RCC 7860 (cell line): ENCODE results near the gene HEATR5B.

ENCODE experiments used
- DNase-seq: peaks from one replicate; pipeline ENCODE4 v3.0.0-alpha.2; 2015; ENCODE audit warnings: low spot score
- FAIRE-seq: peaks from 2 replicates; lab custom pipeline; 2012; peaks lifted over from hg19 to GRCh38; lab: Jason Lieb, UNC

Gene HEATR5B

DNA sequence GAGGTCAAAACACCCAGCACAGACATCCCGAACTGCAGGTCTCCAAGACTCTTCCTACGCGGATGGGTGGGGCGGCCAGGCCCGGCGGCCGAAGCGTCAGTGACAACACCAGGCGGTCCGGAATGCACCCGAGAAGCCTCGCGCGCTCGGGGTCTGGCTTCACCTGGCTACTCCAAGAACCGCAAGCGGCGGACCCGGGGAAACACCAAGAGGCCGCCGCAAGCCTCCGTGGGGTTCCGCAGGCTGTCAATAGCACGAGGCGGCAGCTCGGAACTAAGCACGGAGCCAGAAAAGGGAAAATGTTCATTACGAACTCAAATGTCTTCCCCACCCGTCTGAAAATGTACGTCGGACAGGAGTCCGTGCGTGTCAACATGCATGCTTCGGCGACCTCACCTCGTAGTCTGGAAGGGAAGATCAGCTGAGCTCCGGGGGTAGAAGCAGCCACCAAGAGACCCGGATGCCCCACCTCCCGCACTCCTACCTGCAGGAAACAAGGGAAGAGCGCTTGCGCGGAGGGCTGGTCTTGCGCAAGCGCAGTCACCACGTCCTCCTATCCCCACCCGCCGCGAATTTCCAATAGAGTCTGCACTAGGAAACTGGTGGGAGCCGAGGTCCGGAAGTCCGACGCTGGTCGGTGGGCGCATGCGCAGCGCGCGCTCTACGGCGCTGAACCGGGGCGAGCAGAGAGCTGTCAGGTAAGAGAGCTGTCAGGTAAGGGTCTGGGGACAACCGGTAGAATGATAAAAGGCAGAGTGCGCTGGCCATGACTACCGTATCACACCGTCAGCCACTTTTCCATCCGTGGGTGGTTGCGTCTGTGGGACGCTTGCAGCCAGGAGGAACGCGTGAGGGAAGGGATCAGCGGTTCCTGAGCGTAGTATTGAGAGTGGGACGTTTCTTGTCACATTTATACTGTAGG, at the start of gene HEATR5B, which contains the start of gene GPATCH11:
TSS of gene HEATR5B (minus strand) at position 500 of the 922 bp plus-strand sequence. CDS start 958 bp downstream, outside the sequence.
TSS of gene GPATCH11 (plus strand) at position 646 of the 922 bp plus-strand sequence. CDS start 3,864 bp downstream, outside the sequence.
- FAIRE-seq (peak; percentile 72), DNase-seq (peak; percentile 95)

DNA sequence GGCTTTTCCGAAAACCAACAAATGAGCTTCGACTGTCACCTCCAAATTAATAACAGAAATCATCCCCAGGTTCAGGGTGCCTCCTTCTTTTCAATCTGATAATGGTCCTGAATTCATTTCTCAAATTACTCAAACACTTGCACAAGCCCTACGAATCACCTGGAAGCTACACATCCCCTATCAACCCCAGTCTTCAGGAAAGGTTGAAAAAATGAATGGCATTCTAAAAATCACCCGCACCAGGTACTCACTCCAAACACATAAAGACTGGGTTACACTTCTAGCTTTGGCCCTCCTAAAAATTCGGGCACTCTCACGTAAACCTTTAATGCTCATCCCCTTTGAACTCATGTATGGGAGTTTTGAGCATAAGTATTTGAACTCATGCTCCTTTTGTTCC, 48.7 kb upstream of the HEATR5B start:
- no peak for FAIRE-seq

GRCh38 chr2:37125416-37125815, 41.2 kb upstream of the HEATR5B start:
- DNase-seq: no peak
- no peak for FAIRE-seq

More for the DNA sequence above, 48.7 kb upstream of the HEATR5B start:
- DNase-seq: no peak

DNA sequence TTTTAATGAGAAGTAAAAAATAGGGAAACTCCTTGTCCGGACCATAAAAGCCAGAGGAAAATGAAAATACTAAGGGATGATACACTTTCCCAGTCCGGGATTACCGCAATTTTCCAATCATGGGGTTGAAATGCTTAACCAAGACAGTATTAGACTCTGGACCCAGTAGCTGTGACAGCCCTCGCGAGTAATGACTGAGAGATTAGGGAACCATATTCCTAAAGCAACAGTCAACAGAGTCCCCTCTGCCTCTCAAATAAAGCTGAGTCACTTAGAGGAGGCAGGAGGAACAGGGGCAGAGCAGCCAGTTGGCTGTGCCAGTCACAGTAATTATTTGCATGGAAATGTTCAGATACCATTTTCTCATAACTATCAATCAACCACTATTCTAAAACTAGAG, 35.0 kb upstream of the HEATR5B start:
- FAIRE-seq (no peak), DNase-seq (no peak)

DNA sequence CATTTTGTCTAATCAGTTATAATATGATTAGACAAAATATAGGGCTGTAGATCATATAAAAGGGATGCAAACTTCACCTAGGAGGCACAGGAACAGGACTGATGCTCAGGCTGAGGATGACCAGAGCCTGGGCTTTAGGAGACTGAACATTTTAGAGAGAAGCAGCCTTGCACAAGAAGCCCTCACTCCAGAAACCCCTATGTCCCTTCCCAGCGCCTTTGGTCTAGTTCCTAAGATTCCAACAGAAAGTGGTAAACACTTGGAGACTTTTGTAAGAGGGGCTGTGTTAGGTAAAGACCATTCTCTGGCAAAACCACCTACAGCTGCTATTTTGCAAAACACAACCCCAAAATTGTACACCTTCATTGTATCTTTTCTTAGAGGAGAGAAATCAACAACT, 33.4 kb upstream of the HEATR5B start:
- no peak for FAIRE-seq
- no peak for DNase-seq

DNA sequence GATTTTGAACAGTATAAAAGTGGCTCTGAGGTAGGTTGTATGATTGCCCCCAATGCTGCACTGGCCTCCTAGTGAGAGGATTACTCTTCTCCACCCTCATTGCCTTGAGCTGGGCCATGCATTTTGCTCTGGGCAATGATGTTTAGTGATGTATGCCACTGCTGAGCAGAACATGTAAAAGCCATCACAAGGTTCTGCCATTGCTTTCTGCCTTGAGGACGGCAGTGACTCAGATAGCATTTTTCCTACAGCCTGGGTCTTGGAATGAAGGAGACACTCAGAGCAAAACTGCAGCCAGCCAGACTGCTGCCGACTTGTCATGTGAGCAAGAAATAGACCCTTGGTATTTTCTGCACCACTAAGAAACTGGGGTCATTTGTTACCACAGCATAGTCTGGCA, 27.8 kb upstream of the HEATR5B start:
- FAIRE-seq (no peak), DNase-seq (no peak)

- DNase-seq (no peak), FAIRE-seq (no peak)
Observed at GRCh38 chr2:37110306-37111212, 26.4 kb upstream of the HEATR5B start.

- no peak for DNase-seq
- no peak for FAIRE-seq
Observed at GRCh38 chr2:37109523-37109922, 25.4 kb upstream of the HEATR5B start.

DNA sequence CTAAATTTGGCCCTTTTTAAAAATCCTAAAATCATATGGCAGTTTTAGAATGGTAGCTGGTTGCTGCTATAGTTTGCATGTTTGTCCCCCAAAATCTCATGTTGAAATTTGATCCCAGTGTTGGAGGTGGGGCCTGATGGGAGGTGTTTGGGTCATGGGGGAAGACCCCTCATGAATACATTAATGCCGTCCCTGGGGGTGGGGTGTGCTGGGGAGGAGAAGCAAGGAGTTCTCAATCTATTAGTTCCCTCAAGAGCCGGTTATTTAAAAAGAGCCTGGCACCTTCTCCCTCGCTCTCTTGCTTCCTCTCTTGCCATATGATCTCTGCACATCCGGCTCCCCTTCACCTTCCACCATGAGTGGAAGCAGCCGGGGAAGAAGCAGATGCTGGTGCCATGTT, 21.0 kb upstream of the HEATR5B start:
- FAIRE-seq (no peak), DNase-seq (no peak)

- FAIRE-seq (no peak), DNase-seq (no peak)
Observed at GRCh38 chr2:37104178-37104577, 20.0 kb upstream of the HEATR5B start.

GRCh38 chr2:37102588-37102987, 18.4 kb upstream of the HEATR5B start:
- FAIRE-seq (no peak), DNase-seq (no peak)

DNA sequence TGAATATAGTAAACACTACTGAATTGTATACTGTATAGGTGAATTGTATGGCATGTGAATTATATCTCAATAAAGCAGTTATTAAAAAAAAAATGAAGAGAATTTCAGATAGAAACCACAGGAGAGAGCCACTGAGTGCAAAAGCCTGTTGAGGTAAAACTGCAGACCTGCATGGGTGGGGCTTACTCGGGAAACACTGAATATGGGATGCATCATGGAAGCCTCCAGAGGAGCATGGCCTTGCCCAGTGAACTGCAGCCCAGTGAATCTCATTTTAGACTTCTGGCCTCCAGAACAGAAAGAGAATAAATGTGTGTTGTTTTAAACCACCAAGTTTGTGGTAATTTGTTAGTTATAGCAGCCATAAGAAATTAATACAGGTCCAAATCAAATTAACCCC, 15.9 kb upstream of the HEATR5B start:
- DNase-seq (no peak), FAIRE-seq (no peak)

DNA sequence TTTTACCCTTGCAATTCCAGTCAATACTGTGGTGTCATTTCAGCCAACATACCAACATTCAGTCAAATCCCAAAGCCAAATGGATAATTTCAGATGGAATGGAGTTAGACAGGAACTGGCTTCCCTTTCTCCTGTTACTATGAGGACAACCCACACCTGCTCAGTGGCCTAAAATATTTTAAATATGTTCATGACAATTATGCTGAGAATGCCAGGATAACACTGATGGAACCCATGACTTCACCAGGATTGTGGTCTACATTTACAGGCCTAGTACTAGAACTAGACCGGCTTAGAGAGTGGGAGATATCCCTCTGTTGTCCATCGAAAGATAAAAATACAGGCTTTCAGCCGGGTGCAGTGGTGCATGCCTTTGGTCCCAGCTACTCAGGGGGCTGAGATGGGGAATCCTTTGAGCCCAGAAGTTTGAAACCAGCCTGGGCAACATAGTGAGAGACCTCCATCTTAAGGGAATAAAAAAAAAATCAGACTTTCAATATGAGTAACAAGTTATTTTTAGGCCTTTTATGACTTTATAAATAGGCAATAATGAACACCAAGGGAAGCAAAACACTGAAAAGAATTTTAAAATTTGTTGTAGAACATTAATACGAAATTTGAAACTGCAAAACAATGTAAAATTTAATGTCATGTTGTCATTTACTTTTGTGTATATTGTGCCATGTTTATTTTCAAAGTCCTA, 14.4 kb upstream of the HEATR5B start:
- no peak for DNase-seq
- no peak for FAIRE-seq

GRCh38 chr2:37096568-37096967, 12.4 kb upstream of the HEATR5B start:
- DNase-seq (no peak), FAIRE-seq (no peak)

DNA sequence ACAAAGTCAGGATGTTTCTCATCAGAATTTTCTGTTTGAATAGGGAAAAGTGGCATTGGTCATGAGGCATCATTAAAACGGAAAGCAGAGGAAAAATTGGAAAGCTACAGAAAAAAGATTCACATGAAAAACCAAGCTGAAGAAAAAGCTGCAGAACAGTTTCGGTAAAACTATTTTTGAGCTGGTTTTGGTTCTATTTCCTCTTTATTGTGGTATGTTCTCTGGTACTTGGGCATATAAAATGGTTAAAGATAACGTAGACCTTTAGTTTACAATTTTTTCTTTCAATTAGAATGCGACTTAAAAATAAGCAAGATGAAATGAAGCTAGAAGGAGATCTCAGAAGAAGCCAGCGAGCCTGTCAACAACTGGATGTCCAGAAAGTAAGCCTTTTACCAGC, 7.7 kb upstream of the HEATR5B start:
- FAIRE-seq (no peak), DNase-seq (no peak)

GRCh38 chr2:37090019-37090477, 5.9 kb upstream of the HEATR5B start:
- FAIRE-seq (no peak), DNase-seq (no peak)

DNA sequence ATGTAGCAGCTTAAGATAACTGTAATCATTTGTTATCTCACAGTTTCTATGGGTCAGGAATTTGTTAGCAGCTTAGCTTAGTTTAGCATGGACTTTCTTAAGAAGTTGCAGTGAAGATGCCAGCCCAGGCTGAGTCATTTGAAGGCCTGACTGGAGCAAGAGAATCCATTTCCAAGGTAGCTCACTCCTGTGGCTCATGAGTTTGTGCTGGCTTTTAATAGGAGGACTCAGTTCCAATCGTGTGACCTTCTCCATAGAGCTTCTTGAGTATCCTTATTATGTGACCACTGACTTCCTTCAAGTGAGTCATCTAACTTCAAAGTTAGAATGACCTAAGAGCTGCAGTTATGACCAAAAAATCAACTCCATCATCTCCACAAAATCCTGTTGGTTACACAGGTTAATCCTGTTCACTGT, 1.6 kb upstream of the HEATR5B start:
- DNase-seq (peak; percentile 91), FAIRE-seq (peak; percentile 35)

GRCh38 chr2:37084797-37085196, 625 bp upstream of the HEATR5B start:
- DNase-seq (no peak), FAIRE-seq (no peak)

DNA sequence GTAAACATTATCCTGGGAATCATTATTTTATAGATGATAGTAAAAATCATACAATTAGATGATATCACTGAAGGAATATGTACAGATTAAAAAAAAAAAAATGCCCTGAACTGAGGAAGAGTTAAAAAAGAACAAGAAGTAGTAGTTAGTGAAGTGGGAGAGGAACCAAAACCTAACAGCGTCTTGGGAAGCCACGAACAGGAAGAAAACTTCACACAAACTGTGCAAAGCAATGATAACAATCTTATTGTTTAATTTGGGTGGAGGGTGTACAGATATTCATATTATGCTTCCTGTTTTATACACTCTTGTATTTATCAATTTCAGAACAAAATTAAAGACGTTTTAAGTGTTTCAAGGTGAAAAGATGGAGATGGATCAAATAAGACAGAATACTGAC, 3.5 kb downstream of the HEATR5B start:
- FAIRE-seq: no peak
- no peak for DNase-seq

GRCh38 chr2:37080266-37080665, 3.9 kb downstream of the HEATR5B start:
- no peak for DNase-seq
- no peak for FAIRE-seq

DNA sequence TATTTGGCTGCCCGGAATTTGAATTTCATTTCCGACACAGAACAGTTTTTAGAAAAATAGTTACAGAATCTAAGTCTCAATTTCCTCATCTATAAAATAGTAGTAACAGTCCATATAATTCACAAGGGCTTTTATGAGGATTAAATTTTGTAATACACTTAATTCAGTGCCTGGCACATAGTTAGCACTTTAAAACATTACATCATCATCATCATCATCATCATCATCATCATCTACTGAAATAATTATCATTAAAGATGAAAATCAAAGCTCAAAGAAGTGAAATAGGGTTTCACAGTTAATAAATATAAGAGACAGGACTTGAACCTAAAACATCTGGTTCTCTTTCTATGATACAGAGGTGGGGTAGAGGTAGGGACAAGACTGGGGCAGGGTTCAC, 13.2 kb downstream of the HEATR5B start:
- no peak for FAIRE-seq
- DNase-seq: no peak
